Dermis microvascular lymphatic vessel endothelial cell (primary cell): ENCODE measurements around the gene ABT1. TPM values are rescaled to one million over a fixed set of nuclear protein-coding genes. Genes with fewer than 3 reads are reported as not detected.

Source experiments
- DNase-seq, 2 donors: peaks; one replicate each; pipeline versions ENCODE4 v3.0.0 to v3.0.0-alpha.2; 2010; ENCODE audit warnings: low read depth in 2 of 2
- total RNA-seq: library from RNA; depleted of rRNA; stranded (reverse); fragments of >200 nt; gene quantifications from 2 replicates; pipeline ENCODE4 v1.2.1, GENCODE V29; 2014

ABT1 gene
- total RNA-seq, 1 donor from 2014 or later, result 18.4 TPM

DNA sequence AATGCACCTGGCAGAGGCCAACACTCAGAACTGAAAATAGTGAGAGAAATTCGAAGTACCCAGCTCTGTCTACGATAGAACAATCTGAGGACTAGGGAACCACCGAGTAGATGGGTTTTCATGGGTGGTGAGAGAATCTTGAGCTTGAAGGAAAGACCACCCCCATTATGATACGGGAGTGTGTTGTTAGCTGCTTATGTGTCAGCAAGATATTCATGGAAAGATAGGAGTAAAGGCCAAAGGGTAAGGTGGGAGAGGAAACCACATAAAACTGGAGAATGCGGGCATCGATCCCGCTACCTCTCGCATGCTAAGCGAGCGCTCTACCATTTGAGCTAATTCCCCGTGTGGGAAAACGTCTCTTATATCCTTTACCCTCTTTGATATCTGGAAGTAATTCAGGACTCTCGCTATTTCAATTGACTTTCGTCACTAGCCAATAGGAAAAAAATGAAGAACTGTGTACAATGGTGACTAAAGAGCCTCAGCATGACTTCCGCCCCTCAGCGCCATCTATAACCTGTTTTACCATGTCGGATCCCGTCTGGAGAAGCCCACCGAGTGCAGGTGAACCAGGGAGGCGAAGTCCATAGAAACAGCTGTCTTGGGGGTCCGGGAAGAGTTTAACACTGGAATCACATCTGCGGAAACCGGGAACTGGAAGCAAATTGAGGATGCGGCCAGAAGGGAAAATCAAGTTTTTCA is 25.0 kb upstream of the ABT1 start:
- DNase-seq, result peak; percentile 86 to 88

DNA sequence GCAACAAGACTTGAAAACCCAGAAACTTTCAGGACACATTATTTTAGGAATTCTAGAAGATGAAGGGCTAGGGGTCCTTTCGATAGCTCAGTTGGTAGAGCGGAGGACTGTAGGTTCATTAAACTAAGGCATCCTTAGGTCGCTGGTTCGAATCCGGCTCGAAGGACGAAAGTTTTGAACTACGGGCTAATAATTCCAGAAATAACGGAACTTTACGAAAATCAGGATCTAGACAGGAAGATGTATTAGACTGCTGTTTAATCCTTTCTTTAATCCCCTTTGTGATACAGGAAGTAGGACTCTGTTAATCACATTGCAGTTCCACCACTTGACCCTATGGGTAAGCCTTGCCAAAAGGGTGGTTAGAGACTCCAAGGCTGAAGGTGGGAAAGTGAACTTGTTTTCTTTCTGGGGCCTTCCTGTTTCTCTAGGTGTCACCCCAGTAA is 21.2 kb upstream of the ABT1 start:
- DNase-seq, result no peak

DNA sequence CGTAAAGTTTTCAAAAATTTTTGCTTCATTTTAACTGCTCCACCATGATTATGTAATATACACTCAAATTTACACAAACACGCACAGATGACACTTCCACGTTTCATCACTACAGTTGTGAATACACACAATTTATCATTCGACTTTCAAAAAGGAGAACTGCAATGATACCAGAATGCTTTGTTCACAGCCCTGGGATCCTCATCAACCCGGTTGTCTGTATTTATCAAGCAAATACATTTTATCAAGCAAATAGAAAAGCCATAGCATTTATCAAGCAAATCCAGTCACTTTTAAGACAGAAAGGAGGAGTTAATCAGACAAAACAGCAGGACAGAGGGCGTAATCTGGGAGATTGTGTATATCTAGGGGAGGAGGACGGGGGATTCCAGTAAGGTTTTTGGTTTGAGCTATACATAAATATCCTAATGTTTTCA is 20.3 kb upstream of the ABT1 start:
- no peak for DNase-seq

DNA sequence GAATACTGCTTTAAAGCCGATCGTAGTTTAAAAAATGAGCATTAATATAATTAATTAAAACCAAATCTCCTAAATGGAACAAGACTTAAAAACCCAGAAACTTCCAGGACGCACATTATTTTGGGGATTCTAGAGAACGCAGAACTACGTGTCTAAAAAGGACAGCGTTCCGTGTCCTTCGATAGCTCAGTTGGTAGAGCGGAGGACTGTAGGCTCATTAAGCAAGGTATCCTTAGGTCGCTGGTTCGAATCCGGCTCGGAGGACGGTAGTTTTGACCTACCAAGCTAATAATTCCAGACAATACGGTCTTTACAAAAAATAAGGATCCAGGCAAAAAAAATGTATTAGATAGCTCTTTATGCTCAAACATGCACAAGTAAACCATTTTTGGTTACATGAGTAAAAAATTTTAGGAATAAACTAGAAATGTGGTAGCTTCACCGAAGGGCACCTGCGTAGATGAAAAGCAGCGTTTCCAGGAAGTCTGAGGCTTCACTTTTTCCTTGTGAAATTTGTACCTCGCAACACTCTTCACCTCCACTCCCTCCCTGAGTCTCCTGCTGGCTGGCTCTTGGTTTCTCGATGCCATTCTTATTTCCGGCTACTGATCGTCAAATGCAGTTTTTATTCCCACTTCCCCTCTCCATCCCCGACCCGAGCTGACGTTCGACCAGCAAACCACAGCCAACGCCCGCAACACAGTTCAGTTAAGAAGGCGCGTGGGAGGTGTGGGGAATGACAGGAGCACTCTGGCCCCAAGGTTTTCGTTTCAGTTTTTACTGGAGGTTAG is 19.6 kb upstream of the ABT1 start:
- DNase-seq, result peak in 1 of 2 donors; percentile 39

DNA sequence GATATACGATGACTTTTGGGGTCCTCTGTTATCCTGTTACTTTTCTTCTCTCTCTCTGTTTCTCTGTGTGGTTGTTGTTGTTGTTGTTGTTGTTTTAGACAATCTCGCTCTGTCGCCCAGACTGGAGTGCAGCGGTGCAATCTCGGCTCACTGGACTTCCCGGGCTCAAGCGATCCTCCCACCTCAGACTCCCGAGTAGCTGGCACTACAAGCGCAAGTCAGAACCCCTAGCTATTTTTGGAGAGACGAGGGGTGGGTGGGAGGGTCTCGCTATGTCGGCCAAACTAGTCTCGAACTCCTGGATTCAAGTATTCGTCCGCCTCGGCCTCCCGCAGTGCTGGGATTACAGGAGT is 19.1 kb upstream of the ABT1 start:
- no peak for DNase-seq

DNA sequence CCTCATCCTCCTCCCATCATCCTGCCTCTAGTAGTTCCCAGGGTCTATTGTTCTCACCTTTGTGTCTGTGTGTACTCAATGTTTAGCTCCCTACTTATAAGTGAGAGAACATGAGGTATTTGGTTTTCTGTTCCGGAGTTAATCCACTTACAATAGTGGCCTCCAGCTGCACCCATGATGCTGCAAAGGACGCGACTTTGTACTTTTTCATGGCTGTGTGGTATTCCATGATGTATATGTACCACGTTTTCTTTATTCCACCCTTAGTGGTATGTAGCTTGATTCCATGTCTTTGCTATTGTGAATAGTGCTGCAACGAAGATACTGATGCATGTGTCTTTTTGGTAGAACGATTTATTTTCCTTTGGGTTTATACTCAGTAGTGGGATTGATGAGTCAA is 18.5 kb upstream of the ABT1 start:
- DNase-seq, result no peak

DNA sequence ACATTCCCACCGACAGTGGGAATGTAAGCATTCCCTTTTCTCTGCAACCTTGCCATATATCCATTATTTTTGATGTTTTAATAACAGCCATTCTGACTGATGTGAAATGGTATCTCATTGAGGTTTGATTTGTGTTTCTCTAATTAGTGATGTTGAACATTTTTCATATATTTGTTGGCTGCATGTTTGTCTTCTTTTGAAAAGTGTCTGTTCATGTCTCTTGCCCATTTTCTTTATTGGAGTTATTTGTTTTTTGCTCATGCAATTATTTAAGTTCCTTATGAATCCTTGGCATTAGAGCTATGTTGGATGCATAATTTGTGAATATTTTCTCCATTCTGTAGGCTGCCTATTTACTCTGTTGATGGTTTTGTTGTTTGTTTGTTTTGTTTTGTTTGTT is 18.0 kb upstream of the ABT1 start:
- no peak for DNase-seq

DNA sequence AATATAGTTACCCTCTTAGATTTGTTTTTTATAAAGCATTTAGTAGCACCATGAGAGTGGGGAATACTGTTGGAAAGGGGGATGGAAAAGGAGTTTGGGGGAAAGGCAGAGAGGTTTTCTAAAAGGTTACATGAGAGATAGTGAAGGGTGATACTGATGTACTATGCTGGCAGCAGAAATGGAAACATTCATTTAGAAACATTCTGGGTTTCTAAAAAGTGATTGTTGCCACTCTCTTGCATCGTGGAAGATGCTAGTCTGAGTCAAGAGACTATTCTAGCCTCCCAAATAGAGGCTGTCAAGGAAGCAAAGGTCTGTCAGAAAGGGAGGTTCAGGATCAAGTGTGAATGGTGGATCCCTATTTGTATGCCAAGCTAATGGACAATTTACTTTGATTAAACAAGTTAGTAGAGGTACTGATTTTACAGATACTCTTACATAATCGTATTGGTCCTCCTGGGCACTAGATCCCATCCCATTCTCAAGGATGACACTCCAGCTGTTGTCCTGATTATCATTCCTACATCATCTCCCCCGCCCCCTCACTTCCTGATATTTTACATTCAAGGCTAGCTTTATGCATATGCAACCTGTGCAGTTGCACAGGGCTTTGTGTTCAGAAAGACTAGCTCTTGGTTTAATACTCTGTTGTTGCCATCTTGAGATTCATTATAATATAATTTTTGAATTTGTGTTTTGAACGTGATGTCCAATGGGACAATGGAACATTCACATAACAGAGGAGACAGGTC is 15.4 kb upstream of the ABT1 start:
- DNase-seq, result no peak

DNA sequence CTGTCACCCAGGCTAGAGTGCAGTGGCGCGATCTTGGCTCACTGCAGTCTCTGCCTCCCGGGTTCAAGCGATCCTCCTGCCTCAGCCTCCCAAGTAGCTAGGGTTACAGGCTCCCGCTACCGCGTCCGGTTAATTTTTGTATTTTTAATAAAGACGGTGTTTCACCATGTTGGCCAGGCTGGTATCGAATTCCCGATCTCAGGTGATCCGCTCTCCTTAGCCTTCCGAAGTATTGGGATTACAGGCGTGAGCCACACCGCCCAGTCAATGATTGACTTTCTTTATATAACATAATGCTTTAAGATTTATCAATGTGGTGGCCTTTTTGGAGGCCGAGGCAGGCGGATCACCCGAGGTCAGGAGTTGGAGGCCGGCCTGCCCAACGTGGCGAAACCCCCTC is 7.8 kb upstream of the ABT1 start:
- DNase-seq, result no peak

DNA sequence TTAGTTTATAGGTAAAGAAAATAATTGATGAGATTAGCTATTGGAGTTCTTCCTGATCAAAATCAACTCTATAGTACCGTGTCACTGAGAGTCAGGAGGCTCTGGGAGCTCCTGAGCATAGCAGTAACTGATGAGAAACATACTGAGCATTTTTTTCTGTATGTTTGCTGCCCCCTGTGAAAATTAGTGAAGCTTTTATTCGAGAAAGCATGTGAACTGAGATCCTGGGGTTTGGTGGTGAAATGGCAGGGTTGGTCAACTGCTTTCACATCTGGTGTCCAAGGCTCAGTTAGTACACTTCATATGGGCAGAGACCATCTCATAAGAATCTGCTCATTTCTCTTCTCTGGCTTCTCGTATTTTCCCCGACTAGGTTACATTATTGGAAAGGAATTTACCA is 4.1 kb upstream of the ABT1 start:
- no peak for DNase-seq

DNA sequence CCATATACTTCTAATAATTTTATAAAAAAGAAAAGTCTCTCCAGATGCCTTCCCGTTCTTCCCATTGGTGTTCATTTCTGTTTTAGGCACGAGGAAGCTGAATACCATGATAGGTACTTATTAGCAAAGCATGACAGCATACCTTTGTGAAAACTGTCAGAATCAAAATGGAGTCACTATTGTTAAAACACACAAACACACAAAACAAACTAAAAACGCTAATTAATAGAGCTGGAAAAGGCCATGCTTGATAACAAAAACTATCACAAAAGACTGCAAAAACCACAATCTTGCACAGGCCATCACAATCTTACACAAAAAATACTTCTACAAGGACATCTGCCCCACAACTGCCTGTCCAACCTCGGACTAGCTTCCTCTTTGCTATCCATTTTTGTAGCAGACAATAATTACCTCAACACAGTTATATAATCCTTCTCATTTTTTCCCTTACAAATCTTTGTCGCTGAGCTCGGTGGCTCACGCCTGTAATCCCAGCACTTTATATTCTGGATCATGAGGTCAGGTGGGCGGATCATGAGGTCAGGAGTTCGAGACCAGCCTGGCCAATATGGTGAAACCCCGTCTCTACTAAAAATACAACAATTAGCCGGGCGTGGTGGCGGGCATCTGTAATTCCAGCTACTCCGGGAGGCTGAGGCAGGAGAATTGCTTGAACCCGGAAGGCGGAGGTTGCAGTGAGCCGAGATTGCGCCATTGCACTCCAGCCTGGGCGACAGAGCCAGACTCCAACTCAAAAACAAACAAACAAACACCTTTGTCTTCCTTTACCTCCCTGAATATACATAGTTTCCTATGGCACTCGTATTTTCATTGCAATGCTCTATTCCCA is 3.2 kb upstream of the ABT1 start:
- no peak for DNase-seq

DNA sequence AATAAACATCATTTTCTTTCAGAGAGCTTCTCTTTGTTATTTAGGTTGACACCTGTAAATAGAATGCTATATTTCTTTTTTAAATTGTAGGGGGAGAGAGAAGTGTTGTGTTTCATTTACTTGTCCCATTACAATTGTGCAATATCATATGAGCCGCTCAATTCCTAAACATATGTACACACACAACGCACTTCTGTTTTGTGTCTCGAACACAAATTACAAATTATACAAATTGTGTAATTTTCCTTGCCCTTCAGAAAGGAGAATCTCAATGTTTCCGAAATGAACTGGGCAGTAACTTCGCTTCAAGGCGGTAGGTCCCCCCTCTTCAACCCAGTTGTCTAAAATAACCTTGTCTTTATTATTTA is 2.6 kb upstream of the ABT1 start:
- DNase-seq, result no peak

DNA sequence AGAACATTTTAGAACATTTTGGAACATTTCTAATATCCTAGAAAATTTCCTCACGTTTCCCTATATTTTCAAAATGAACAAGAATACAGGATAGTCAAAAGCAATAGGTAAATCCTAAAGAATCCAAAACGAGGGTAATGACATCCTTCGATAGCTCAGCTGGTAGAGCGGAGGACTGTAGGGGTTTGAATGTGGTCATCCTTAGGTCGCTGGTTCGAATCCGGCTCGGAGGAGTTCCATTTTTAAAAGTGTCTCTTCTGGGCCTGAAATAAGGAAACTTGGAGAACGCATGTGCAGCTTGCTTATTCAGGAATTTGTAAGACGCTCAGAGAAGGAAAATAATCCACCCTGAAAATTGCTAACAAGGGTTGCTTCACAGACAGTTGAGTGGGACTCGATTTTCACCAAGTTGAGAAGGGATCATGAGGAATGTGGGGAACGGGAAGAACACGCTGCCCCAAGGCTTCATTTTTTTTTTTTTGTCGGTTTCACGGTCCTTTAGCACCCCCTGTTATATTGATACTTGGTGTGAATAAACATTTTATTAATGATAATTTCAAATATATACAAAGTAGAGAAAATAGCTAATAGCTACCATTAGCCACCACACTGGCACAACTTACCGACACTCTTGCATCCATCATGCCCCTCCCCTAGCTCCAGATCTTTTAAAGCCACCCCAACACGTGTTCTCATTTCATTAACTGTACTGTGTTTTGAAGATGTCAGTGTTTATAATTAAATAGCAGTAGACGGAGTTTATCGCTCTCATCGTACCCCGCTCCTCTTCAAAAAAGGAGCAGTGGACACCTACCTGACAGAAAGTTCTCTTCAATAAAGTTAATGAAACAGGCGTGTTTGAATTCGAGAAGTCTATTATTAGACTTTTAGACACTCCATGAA is 1.8 kb upstream of the ABT1 start:
- DNase-seq, result peak in 1 of 2 donors; percentile 26

DNA sequence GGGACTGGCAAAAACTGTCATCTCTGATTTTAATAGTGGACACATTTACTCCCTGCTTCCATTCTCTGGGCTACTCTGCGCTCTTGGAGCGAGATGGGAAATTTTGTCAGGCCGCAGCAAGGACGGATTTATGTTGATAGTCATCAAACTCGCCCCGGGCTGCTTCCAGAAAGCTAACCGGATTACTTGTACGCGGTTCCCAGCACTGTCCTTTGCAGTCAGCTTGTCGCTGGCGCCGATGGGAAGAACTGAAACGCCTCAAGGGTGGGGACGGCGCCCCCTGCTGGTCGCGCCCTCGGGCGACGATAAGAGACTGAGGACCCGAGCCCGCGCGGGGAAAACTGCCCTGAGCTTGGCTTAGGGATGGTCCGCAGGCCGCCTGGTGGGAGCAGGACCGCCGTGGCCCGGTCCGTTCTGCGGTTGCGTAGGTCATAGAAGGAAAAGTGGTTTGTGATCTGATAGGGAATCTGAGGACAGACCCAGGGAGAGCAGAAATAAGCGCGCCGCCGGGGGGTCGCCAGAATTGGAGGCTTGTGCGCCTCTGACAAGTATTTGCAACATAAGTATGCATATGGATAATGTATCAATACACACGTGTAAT is 984 bp upstream of the ABT1 start:
- DNase-seq, result peak; percentile 69 to 90

DNA sequence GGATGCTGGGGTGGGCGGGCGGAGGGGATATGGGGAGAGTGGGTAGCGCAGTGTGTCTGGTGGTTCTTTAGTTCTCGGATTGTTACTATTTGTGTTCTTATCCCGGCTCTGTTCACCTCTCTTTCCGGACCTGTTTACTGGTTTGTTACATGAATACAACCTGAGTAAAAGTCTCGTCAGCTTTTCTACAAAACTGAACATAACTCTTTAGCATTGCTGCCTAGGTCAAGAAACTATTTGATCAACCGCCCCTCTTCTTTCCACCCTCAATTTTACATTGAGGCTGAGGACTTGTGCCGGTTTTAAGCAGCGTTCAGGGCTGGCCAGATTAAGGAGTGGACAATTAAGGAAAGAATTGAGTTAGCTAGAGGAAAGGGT is 625 bp downstream of the ABT1 start:
- DNase-seq, result no peak

DNA sequence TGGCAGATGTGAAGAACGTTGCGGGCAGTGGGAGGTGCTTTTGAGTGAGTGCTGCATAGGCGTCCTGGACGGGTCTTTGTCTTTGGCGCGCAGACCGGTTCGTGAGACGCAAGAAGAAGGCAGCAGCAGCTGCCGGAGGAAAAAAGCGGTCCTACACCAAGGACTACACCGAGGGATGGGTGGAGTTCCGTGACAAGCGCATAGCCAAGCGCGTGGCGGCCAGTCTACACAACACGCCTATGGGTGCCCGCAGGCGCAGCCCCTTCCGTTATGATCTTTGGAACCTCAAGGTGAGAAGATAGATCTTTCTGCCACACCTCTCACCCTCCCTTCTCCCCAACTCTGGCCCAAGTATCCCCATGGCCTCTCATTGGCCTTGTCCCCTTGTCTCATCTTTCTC is 1.1 kb downstream of the ABT1 start:
- no peak for DNase-seq

DNA sequence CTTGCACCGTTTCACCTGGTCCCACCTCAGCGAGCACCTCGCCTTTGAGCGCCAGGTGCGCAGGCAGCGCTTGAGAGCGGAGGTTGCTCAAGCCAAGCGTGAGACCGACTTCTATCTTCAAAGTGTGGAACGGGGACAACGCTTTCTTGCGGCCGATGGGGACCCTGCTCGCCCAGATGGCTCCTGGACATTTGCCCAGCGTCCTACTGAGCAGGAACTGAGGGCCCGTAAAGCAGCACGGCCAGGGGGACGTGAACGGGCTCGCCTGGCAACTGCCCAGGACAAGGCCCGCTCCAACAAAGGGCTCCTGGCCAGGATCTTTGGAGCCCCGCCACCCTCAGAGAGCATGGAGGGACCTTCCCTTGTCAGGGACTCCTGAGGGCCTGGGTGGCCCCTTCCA is 1.5 kb downstream of the ABT1 start:
- DNase-seq, result no peak

DNA sequence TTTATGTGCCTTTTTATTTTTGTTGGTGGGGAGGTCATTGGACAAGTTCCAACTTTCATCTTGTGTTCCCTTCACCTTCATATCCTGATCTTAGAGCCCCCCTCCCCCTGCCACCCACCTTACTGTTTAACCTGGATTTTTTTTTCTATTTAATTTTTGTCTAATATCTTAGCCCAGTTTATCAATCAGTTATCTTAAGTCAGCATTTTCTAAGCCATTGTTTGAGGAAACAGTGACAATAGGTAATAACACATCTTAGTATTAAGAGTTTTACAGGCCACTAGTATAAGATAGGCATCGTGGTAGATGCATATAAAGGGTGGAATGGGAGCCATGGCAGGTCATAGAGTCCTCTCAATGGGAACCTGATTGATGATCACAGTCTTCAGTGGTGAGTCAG is 2.4 kb downstream of the ABT1 start:
- DNase-seq, result no peak

DNA sequence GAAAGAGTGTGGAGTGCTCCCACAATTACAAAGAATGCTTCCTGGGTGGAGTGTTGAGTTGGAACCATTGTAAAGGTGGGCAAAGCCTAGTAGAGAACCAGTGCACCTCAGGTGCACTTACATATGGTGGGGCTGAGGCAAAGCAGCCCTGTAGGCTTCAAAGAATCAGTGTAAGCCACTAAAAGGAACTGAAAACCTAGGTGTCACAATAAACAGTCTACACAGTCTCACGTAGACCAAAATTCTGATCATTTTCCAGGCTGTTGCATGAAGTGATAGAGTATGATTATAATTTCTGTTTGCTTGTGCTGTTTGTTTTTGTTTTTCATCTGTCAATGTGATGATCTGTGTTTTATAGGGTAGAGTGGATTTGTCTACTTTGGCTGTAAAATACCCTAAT is 2.8 kb downstream of the ABT1 start:
- no peak for DNase-seq

DNA sequence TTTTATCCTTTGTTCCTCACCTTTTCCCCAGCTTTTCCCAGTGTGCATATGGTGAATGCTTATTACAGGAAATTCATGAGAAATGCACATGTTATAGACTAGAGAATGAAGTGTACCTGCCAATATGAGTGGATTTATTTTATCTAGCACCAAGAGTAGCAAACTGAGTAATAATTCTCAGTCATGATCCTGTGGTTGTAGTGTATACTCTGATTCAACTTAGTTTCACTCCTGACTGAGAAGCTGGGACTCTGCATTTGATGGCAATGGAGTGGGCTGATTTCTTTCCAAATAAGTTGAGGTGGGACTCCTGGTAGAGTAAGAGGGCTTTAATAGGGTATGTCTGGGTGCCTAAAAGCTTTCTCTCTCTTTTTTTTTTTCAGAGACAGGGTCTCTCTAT is 4.0 kb downstream of the ABT1 start:
- DNase-seq, result no peak
